Measurements from ENCODE around the gene CRYBB2.

DNA sequence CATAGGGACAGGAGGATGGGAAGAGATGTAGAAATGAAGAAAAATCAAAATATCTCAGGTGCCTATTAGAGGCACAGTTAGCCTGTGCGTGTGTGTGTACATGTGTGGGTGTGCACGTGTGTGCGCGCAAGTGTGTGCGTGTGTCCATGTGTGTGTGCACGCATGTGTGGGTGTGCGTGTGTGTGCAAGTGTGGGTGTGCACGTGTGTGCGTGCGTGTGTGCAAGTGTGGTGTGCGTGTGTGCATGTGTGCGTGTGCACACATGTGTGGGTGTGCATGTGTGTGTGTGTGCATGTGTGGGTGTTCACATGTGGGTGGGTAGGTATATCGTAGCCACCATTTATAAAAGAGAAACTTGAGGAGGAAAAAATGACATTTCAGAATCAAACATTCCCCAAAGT, 9.4 kb downstream of the CRYBB2 start:
- TF ChIP-seq POLR2AphosphoS5 (IDR thresholded peaks at IDR 0.05; ENCODE audit: low read depth, low read length) (no peak), SIN3A (IDR thresholded peaks at IDR 0.05; ENCODE audit: low read depth) (no peak), EZH2phosphoT487 (IDR thresholded peaks at IDR 0.05; ENCODE audit: borderline replicate concordance) (no peak), POLR2A (IDR thresholded peaks at IDR 0.05; ENCODE audit: borderline replicate concordance, extremely low read depth, insufficient read depth, insufficient read length) (no peak), YY1 (IDR thresholded peaks at IDR 0.05; ENCODE audit: extremely low read depth, insufficient replicate concordance, low read depth, low read length) (no peak)
- TF ChIP-seq, protein P1, sequence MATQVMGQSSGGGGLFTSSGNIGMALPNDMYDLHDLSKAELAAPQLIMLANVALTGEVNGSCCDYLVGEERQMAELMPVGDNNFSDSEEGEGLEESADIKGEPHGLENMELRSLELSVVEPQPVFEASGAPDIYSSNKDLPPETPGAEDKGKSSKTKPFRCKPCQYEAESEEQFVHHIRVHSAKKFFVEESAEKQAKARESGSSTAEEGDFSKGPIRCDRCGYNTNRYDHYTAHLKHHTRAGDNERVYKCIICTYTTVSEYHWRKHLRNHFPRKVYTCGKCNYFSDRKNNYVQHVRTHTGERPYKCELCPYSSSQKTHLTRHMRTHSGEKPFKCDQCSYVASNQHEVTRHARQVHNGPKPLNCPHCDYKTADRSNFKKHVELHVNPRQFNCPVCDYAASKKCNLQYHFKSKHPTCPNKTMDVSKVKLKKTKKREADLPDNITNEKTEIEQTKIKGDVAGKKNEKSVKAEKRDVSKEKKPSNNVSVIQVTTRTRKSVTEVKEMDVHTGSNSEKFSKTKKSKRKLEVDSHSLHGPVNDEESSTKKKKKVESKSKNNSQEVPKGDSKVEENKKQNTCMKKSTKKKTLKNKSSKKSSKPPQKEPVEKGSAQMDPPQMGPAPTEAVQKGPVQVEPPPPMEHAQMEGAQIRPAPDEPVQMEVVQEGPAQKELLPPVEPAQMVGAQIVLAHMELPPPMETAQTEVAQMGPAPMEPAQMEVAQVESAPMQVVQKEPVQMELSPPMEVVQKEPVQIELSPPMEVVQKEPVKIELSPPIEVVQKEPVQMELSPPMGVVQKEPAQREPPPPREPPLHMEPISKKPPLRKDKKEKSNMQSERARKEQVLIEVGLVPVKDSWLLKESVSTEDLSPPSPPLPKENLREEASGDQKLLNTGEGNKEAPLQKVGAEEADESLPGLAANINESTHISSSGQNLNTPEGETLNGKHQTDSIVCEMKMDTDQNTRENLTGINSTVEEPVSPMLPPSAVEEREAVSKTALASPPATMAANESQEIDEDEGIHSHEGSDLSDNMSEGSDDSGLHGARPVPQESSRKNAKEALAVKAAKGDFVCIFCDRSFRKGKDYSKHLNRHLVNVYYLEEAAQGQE (IDR thresholded peaks at IDR 0.05; ENCODE audit: low read depth), result no peak
- TF ChIP-seq, protein P2, sequence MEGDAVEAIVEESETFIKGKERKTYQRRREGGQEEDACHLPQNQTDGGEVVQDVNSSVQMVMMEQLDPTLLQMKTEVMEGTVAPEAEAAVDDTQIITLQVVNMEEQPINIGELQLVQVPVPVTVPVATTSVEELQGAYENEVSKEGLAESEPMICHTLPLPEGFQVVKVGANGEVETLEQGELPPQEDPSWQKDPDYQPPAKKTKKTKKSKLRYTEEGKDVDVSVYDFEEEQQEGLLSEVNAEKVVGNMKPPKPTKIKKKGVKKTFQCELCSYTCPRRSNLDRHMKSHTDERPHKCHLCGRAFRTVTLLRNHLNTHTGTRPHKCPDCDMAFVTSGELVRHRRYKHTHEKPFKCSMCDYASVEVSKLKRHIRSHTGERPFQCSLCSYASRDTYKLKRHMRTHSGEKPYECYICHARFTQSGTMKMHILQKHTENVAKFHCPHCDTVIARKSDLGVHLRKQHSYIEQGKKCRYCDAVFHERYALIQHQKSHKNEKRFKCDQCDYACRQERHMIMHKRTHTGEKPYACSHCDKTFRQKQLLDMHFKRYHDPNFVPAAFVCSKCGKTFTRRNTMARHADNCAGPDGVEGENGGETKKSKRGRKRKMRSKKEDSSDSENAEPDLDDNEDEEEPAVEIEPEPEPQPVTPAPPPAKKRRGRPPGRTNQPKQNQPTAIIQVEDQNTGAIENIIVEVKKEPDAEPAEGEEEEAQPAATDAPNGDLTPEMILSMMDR (IDR thresholded peaks at IDR 0.05 in 2 of 3, conservative IDR thresholded peaks at IDR 0.05 in 1 of 3; ENCODE audit: borderline replicate concordance in 1 of 3, insufficient read depth in 1 of 3, low read depth in 2 of 3, low read length in 2 of 3), result no peak
